Osteocyte (in vitro differentiated cells): Measurements from ENCODE around the gene FANCC. TPM values are rescaled to one million over a fixed set of nuclear protein-coding genes. Genes with fewer than 3 reads are reported as not detected.

ENCODE experiments used
- DNase-seq: peaks from one replicate; pipeline ENCODE4 v3.0.0; 2021; ENCODE audit warnings: mixed read lengths; ENCODE audit not compliant: unreplicated experiment; ENCODE audit errors: extremely low spot score
- H3K27ac Mint-ChIP-seq: one replicate; pipeline ENCODE4 v1.8.0; 2021; ENCODE audit warnings: mild to moderate bottlenecking, mixed read lengths; ENCODE audit not compliant: unreplicated experiment
- H3K27me3 Mint-ChIP-seq: one replicate; pipeline ENCODE4 v1.8.0; 2021; ENCODE audit warnings: mixed read lengths; ENCODE audit not compliant: unreplicated experiment
- H3K36me3 Mint-ChIP-seq: one replicate; pipeline ENCODE4 v1.8.0; 2021; ENCODE audit warnings: mixed read lengths; ENCODE audit not compliant: unreplicated experiment
- H3K4me1 Mint-ChIP-seq: one replicate; pipeline ENCODE4 v1.8.0; 2021; ENCODE audit warnings: mixed read lengths; ENCODE audit not compliant: unreplicated experiment
- H3K4me3 Mint-ChIP-seq: one replicate; pipeline ENCODE4 v1.8.0; 2021; ENCODE audit warnings: mild to moderate bottlenecking, moderate library complexity, mixed read lengths; ENCODE audit not compliant: unreplicated experiment
- H3K9me3 Mint-ChIP-seq: one replicate; pipeline ENCODE4 v1.8.0; 2021; ENCODE audit warnings: mixed read lengths; ENCODE audit not compliant: unreplicated experiment
- CTCF ChIP-seq: fragments of 200-600 bp; sonication (generic); IDR thresholded peaks from 2 replicates; pipeline ENCODE4 v1.5.0; 2021; ENCODE audit warnings: antibody characterized with exemption, mild to moderate bottlenecking, moderate library complexity
- total RNA-seq: library from RNA; stranded (reverse); gene quantifications from 2 replicates; pipeline ENCODE4 v1.2.1, GENCODE V29; 2021

Gene FANCC
- total RNA-seq, 1 donor from 2014 or later = 12.3 TPM

DNA sequence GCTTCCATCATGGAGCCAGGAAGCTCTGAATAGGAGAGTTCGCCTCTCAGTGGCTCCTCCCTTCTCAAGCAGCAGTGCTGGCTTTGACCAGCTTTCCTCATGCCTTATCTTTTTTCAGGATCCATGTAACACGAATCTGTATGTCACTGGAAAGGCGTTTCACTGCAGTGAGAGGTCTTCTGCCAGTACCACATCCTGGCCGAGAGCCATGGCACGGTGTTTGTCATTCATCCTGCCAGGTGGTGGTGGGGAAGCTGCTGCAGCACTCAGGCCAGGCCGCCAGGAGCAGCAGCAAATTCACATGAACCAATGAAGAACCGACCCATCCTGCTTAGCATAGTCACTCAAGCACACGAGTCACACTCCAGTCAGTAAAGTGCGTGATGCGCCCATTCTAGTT is 179.0 kb downstream of the FANCC start:
- Mint-ChIP-seq H3K27me3 (no peaks in the 10 kb centered on the region), H3K9me3 (no peaks in the 10 kb centered on the region), H3K4me3 (no peak overlapping the region), H3K27ac (no peak overlapping the region), H3K36me3 (peaks cover 7% of the 10 kb centered on the region), H3K4me1 (no peaks in the 10 kb centered on the region)
- no peak for DNase-seq
- TF ChIP-seq CTCF = no peak

DNA sequence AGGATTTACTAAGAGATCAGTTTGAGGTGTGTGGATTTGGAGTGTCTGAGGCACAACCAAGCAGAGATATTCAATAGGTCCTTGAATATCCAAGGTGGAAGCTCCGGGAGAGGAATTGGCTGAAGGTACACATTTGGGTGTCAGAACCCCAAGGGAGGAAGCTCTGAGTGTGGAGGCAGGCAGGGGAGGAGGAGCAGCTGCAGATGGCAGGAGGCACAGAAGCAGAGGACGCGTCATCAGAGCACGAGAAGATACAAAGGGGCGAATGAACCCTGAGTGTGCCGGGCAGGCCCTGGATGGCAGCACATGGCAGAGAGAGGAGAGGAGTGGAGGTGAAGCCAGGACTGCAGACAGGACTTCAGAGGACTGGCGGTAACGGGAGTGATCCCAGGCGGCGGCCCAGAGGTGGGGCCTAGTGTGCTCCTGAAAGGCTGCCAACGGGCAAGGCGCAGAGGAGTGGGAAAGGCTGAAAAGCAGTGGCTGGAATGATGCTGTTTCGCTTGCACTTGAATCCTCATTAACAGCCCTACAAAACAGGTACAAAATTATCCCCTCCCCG is 179.8 kb downstream of the FANCC start:
- H3K9me3 Mint-ChIP-seq = no peaks in the 10 kb centered on the region
- peaks cover 7% of the 10 kb centered on the region for H3K36me3 Mint-ChIP-seq
- no peaks in the 10 kb centered on the region for H3K4me1 Mint-ChIP-seq
- no peak for DNase-seq
- H3K4me3 Mint-ChIP-seq = no peak overlapping the region
- H3K27ac Mint-ChIP-seq = no peak overlapping the region
- no peaks in the 10 kb centered on the region for H3K27me3 Mint-ChIP-seq
- no peak for TF ChIP-seq CTCF

GRCh38 chr9:95135756-95136155 is 181.8 kb downstream of the FANCC start:
- DNase-seq = no peak
- peaks cover 12% of the 10 kb centered on the region for H3K4me1 Mint-ChIP-seq
- no peak overlapping the region for H3K27ac Mint-ChIP-seq
- peaks cover 7% of the 10 kb centered on the region for H3K36me3 Mint-ChIP-seq
- no peaks in the 10 kb centered on the region for H3K9me3 Mint-ChIP-seq
- no peak overlapping the region for H3K4me3 Mint-ChIP-seq
- TF ChIP-seq CTCF = no peak
- no peaks in the 10 kb centered on the region for H3K27me3 Mint-ChIP-seq

DNA sequence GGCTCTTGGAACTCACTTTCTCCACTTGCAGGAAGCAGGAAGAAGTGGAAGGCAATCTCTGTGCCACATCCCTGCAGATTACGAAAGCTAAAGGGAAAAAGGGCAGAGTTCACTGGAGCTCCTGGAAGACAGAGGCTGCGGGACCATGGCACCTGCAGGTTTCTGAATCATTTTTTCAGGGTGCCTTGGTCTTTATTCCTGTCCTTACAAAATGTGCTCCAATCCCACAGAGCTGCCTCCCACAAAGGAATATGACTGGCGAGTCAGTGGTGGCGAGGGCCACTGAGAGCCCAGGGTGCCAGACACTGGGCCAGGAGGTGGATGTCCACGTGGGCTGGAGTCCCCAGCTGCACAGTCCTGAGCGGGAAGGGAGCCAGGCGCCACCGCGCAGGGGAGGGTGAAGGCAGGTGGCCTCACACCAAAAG is 183.0 kb downstream of the FANCC start:
- H3K27me3 Mint-ChIP-seq = no peaks in the 10 kb centered on the region
- peaks cover 7% of the 10 kb centered on the region for H3K36me3 Mint-ChIP-seq

GRCh38 chr9:95133325-95133705 is 184.2 kb downstream of the FANCC start:
- peaks cover 7% of the 10 kb centered on the region for H3K36me3 Mint-ChIP-seq
- TF ChIP-seq CTCF = no peak
- H3K27me3 Mint-ChIP-seq = no peaks in the 10 kb centered on the region
- H3K4me1 Mint-ChIP-seq = peaks cover 29% of the 10 kb centered on the region
- peak; percentile 27 for DNase-seq
- no peaks in the 10 kb centered on the region for H3K9me3 Mint-ChIP-seq
- H3K4me3 Mint-ChIP-seq = no peak overlapping the region
- H3K27ac Mint-ChIP-seq = no peak overlapping the region

More for the DNA sequence above, 183.0 kb downstream of the FANCC start:
- DNase-seq = no peak
- H3K9me3 Mint-ChIP-seq = no peaks in the 10 kb centered on the region
- no peak overlapping the region for H3K27ac Mint-ChIP-seq
- no peak for TF ChIP-seq CTCF
- H3K4me3 Mint-ChIP-seq = no peak overlapping the region
- H3K4me1 Mint-ChIP-seq = peaks cover 24% of the 10 kb centered on the region
